ENCODE results near the gene RARA.

Gene RARA

DNA sequence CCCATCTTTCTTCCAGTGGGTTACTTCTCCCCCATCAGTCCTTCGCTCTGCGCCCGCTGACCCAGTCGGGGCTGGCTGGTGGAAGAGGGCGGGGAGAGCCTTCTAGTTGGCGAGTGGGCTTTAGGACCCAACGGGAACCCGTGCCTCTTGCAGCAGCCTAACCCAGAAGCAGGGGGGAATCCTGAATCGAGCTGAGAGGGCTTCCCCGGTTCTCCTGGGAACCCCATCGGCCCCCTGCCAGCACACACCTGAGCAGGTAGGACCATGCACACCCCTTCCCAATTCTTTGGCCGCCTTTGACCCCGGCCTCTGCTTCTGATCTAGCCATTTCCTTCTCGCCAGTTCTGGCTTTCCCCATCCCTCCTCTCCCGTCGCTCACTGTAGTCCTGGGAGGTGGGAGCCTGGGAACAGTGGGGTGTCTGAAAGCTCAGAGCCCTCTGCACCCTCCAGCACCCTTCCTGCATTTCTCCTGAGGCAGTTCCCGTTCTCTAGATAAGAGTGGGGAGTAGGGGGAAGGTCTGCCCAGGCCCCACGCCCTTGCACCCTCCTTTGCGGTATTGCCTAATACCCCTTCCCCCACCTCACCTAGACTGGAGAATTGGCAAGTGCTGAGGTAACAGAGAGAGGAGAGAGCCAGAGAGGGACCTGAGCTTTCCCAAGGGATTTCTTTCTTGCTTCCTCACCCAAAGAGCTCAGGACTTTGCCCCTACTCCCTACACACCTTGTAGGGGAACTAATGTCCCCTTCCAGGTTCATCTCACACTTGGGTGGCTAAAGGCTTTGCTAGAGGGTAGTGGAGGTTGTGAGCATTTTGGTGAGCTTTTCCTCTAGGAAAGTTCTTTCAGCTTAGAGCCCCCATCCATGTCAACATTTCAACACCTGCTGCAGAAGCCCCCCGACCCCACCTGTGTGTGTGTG, at the start of gene RARA:
Gene RARA, plus strand, starts transcription at position 150 of the 918 bp plus-strand sequence. CDS start 22,039 bp downstream, outside the sequence.
- DNase-seq, result no peak

DNA sequence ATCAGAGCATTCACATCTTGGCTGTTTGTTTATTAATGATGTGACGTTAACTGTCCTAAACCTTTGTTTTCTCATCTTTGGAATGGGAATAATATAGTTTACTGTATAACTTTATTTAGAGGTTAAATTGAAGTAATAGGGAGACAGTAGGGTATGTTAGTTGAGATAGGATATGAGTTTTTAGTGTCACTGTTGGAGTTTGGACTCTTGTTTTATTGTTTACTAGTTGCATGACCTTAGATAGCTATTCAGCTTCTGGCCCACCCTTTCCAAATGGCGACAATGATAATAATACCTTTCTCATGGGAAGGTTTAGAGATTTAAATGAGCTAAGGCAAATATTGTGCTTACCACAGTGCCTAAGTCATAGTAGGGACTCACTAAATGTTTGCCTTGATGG, 49.5 kb upstream of the RARA start:
- DNase-seq, result no peak

DNA sequence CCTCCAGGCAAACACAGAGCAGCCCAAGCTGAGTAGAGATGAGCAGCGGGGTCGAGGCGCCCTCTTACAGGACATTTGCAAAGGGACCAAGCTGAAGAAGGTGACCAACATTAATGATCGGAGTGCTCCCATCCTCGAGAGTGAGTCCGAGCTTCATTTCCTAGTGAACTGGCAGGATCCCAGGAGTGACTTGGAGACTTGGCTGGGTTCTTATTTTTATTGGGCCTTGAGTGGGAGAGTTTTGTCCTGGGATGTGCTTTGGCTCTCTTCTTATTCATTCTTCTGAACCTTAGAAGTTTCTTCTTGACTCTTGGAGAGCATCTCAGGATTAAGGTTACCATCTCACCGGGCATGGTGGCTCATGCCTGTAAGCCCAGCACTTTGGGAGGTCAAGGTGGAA, 48.5 kb upstream of the RARA start:
- DNase-seq, result no peak

DNA sequence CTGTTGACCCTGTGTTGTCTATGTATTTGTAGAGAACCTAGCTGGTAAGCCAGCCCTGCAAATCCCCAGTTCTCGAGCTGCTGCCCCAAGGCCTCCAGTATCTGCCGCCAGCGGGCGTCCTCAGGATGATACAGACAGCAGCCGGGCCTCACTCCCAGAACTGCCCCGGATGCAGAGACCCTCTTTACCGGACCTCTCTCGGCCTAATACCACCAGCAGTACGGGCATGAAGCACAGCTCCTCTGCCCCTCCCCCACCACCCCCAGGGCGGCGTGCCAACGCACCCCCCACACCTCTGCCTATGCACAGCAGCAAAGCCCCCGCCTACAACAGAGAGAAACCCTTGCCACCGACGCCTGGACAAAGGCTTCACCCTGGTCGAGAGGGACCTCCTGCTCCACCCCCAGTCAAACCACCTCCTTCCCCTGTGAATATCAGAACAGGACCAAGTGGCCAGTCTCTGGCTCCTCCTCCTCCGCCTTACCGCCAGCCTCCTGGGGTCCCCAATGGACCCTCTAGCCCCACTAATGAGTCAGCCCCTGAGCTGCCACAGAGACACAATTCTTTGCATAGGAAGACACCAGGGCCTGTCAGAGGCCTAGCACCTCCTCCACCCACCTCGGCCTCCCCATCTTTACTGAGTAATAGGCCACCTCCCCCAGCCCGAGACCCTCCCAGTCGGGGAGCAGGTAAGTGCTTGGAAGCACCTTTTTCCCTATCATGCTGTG, 44.4 kb upstream of the RARA start:
- DNase-seq, result no peak

DNA sequence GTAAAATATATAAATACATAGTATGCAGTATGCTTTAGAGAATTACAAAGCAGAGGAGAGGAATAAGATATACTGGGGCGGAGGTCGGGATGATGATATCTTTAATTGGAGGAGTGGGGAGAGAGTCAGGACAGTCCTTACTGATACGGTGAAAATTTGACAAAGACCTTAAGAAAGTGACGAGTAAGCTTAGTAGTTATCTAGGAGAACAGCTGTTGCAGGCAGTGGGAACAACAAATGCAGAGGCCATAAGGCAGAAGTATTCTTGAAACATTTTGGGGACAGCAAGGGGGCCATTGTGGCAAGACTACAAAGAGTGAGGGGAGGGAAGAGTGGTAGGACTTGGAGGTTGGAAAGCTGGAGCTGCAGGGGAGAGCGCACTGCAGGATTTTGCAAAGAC, 43.6 kb upstream of the RARA start:
- DNase-seq, result no peak

DNA sequence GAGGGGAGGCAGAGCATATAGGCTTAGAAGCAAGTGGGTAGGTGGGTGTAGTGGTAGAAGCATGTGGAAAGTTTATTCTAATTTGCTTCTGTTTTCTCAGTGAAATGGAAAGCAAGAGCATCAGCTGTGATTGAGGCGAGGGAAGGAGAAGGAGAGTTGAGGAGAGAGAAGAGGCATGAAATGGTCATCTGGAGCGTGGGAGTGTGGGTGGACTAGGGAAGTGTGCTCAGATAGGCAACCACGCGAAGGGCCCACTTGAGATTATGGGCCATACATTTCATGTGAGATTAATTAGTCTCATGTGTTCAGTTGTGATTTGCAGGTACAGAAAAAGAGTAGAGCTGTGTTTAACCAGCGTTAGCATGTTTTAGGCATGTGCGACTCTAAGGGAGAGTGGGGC, 42.1 kb upstream of the RARA start:
- no peak for DNase-seq

DNA sequence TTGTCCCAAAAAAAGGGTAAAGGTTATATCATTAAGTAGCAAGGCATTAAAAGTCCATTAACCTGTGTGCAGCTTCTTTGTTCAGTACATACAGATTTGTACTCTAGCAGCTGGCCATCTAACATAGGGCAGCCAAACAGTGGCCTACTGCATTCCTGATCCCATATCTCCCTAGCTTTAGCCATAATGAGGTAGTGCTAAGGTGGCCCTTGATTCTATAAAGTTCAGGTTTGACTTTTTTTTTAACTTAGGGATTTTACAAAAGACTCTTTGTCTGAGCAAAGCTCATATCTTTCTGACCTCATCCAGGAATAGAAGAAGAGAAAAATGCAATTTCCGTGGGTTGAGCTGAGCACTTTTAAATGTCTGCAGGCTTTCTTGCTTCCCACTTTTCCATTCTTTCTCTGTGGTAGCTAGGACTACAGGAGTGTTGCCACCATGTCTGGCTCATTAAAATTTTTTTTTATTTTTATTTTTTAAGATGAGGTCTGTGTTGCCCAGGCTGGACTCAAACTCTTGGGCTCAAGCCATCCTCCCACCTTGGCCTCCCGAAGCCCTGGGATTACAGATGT, 40.8 kb upstream of the RARA start:
- DNase-seq, result no peak

DNA sequence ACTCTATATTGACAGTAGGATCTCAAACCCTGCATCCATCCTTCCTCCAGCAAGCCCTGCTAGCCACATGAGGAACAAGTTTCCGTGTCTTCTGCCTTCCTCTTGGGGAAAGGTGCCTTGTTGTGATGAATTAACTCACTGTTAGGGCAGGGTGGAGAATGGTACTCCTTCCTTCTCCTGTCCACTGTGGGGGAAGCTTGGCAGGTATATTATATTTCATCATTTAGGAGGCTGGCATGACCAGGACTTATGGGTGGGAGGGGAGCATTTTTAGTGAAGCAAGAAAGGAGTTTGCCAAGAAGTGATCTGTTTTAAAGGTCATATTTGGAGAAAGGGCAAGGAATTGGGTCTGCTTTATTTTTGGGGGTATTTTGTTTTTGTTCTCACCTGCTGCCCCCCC, 30.6 kb upstream of the RARA start:
- no peak for DNase-seq

DNA sequence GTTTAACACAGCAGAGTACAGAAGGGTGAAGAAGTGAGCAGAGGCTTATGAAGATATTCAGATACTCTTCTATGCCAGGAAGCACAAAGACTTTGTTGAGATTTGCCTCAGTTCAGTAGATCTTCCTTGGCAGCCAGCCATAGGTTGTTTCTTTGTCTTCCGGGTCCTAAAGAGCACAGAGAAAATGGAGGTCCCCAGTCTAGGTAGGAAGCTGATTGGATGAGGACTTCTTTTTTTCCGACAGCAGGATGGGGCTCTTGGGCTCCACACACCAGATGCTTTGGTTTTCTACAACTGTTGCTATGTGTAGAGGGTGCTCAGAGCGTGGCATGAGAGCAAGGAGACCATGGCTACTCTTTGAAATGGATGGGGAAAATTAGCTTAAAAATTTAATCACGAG, 29.6 kb upstream of the RARA start:
- DNase-seq, result no peak

DNA sequence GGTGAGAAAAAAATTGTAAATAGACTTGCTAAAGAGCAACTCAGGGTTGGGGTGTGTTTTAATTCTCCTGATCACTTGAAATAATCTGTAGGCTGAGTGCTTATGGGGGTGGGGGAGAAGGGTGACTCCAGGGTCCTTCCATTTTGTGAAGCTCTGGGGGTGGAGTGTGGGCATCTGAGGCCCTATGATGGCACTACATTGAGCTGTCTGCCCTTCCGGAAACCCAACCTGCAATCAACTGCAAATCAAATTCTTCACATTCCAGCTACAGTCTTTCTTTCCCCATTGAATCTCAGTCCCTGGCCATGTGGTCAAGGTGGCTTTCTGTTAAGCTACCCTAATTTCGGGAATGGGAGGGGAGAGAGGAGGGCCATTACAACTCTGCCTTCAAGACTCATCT, 27.3 kb upstream of the RARA start:
- no peak for DNase-seq

DNA sequence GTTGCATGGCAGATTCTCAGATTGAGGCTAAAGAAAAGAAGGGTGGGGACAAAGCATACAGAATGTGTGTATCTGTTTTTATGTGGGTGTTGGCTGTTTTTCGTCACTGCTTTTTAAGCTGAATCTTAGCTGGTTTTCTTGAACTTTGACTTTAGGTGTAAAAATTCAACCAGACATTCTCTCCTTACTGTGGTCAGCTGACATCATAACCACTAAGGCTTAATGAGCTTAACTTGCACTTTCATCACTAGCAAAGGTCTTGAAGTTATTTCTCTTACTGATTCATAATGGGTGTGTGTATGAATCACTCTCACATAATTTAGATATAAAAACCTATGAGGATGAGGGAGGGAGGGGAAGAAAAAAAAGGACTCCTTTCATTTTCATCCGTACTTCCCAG, 25.3 kb upstream of the RARA start:
- DNase-seq, result no peak

DNA sequence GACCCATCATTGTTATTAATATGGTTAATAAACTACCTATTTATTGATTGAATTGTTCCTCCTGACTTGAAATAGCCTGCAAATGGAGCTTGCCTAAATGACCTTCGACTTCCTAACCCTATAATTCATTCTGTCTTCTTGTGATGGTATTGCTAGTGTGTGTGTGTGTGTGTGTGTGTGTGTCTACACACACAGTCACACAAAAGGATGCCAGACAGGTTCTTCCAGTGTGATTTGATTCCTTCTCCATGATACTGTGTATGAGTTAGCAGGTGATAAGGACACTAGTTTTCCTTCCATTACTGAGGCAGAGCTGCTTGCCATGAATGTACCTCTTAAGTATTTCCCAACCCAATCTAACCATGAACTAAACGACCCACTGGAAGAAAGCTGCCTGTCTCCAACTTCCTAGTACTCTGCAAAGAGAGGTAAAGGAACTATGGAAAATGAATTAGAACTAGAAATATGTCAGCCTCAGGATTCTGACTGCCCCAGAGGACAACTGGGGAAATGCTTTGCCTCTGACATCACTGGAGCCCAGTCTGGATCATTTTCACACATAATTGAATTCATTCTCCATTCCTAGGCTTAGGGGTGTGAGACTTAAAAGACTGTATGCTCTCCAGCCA, 24.8 kb upstream of the RARA start:
- no peak for DNase-seq

DNA sequence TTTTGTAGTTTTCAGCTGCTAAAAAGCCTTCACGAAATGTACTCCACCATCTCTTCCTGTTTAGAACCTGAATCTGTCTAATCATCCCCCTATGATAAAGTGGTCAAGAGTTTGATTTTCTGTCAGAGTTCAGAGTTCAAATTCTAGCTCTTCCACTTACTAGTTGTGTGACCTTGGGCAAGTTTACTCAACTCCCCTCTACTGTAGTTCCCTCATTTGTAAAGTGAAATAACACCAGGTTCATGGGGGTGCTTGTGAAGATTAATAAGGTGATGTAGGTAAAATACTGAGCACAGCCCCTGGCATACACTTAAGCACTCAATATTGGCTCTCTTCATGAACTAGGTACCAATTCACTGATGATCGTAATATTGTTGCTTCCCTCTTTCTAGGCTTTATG, 22.5 kb upstream of the RARA start:
- DNase-seq, result no peak

DNA sequence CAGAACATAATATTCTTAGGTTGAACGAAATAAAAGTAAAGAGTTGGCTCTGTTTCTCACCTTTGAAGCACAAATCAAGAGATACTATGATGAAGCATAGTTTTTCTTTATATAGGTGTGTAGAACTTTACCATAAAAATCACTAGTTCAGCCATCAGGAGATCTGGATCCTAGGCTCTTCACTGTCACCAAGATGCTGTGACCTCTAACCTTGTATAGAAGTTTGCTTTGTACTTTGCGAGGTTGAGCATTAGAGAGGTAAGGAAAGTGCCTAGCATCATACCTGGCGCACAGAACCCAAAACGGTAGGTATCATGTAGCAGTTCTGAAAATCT, 21.9 kb upstream of the RARA start:
- DNase-seq, result no peak

DNA sequence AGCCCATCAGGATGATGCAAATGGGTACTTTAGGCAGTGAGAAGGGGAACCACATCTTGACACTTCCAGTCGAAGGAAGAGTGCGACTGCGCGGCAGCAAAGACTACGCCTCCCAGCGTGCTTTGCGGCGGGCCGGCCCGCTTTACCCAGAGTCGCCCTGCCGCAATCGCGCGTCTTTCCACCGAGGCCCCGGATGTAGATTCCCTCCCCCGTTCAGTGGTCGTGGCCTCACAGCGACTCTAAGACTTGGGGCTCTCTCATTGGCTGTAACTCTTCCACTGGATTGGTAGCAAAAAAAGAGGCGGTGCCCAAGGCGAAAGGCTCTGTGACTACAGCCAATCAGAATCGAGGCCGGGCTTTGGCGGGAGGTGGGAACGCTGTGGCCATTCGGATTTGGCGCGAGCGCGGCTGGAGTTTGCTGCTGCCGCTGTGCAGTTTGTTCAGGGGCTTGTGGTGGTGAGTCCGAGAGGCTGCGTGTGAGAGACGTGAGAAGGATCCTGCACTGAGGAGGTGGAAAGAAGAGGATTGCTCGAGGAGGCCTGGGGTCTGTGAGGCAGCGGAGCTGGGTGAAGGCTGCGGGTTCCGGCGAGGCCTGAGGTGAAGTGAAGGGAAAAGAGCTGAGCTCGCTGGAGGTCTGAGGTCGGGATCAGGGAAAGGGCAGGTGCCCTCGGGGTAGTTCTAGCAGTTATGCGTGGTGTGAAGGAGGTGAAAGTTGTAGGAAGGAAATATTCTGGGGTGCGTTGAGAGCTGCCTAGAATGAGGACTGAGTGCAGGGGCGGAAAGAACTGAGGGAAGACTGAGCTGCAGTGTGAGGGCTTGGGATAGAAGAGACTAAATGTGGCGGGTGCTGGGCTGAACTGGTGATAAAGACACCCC, 21.2 kb upstream of the RARA start, which contains the start of gene CDC6:
Gene CDC6, plus strand, starts transcription at position 386 of the 876 bp plus-strand sequence. CDS start 1,542 bp downstream, outside the sequence.
- peak; percentile 98 for DNase-seq

DNA sequence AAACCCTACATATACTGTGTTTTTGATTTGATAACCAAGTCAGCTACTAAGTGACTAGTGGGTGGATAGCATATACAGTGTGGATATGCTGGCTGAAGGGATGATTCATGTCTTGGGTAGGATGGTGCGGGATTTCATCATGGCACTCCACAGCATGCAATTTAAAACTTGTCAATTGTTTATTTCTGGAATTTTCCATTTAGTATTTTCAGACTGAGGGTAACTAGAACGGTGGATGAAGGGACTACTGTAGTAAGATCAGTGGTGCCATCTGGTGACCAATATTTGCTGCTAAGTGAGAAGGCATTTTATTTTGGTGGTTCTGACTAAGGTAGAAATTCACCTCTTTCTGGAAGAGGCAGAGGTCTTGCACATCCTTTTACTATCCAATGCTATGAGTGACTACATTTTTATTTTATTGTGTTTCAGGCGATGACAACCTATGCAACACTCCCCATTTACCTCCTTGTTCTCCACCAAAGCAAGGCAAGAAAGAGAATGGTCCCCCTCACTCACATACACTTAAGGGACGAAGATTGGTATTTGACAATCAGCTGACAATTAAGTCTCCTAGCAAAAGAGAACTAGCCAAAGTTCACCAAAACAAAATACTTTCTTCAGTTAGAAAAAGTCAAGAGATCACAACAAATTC, 18.2 kb upstream of the RARA start:
- peak; percentile 31 for DNase-seq

DNA sequence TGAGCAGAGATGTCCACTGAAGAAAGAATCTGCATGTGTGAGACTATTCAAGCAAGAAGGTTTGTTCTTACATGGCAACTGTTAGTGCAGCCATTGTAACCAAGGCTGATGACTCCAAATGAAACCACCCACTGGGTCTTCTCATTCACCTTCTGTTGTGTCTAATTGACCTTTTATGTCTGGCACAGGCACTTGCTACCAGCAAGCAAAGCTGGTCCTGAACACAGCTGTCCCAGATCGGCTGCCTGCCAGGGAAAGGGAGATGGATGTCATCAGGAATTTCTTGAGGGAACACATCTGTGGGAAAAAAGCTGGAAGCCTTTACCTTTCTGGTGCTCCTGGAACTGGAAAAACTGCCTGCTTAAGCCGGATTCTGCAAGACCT, 17.7 kb upstream of the RARA start:
- no peak for DNase-seq

DNA sequence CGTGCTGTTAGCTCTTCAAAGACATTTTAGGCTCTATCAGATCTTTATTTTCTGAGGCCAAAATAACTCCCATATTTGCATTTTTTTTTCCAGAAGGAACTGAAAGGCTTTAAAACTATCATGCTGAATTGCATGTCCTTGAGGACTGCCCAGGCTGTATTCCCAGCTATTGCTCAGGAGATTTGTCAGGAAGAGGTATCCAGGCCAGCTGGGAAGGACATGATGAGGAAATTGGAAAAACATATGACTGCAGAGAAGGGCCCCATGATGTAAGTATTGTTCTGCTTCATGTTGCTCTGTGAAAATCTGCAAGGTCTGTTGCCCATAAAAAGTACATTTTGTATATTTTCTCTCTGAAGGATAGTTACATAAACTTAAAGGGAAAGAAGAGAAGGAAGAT, 15.6 kb upstream of the RARA start:
- no peak for DNase-seq

DNA sequence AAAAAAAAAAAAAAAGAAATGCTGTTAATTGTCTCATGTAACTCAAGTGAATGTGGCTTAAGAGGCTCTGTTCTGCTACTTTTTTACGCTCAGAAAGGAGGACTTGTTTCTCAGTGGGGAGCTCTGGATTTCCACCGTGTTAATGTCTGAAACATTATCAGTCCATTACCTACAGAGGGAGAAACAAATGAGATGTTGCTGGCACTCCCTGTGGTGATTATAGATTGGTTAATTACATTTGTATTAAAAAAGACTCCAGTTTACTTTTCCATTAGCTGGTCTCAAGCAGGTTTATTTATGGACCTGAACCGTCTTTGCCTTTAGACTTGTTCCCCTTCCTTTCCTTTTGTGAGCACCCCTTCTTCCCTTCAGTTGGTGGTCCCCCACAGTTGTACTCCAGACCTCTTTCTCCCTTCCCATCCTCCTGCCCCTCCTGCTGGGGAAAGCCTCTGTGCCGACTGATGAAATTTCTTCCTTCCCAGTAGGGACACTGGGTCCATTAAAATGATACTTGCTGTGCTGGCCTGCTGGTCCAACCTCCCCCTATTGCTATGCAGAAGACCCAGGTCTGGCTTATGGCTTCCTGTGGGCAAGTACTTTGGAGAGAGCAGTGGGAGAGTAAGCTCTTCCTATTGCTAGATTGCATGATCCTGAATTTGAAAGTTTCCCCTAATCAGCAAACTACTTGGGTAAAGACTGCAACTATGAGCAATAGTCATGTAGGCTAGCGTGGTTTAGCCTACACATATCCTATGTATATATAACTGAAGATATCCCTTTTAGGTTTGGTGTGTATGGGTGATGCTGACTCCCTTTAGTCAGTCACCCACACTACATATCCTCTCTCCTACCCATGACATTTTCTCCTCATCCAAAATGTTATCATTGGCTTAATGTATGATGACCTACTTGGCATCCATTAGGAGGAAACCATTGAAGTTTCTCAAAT, 13.2 kb upstream of the RARA start:
- DNase-seq, result no peak

DNA sequence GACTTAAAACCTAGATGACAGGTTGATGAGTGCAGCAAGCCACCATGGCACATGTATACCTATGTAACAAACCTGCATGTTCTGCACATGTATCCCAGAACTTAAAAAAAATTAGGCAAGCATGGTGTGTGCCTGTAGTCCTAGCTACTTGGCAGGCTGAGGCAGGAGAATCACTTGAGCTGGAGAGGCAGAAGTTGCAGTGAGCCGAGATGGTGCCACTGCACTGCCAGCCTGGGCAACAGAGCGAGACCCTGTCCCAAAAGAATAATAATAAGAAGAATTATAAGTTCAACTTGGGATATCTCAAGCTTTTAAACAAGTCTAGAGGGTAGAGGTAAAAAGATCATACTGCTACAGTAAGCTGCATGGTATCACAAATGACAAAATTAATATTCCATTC, 11.5 kb upstream of the RARA start:
- no peak for DNase-seq

DNA sequence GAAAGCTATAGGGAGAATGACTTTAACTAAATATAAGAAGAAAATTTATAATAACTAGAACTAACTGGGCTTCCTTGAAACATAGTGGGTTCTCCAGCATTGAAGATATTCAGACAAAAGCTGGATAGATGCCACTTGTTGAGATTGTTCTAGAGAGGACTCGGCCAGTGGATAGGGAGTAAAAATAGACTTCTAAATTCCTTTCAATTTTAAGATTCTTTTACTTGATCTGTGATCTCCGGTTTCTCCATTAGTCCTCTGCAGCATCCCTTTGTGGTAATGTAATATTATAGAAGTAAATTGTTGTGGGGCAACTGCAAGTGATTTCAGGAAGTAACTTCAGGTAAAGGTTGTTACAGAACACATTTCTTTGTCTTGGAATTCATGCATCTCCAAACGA, 10.3 kb upstream of the RARA start:
- DNase-seq, result no peak

All from activated gamma-delta T cell treated with Interleukin-2 at 50 U/mL for 16 hours (primary cell).